GM18858 (cell line): Measurements from ENCODE around the gene PHACTR4.
"Not testable (repeated sequence)": the region's sequence is repeated elsewhere in the genome, so short reads cannot be mapped to it uniquely, and the experiment has no call there.

Experiments
- ATAC-seq: cut with Tn5 transposase; IDR thresholded peaks from one replicate; pipeline ENCODE4 v1.9.1; 2021; ENCODE audit not compliant: unreplicated experiment

PHACTR4 gene

GRCh38 chr1:28370239-28371009, 884 bp downstream of the PHACTR4 start:
- no peak for ATAC-seq

GRCh38 chr1:28371010-28371377, 1.5 kb downstream of the PHACTR4 start:
- no peak for ATAC-seq

GRCh38 chr1:28373450-28373849, 3.9 kb downstream of the PHACTR4 start:
- ATAC-seq = not testable (repeated sequence)

- no peak for ATAC-seq
Measured at GRCh38 chr1:28374297-28374696, 4.8 kb downstream of the PHACTR4 start.

- not testable (repeated sequence) for ATAC-seq
Measured at GRCh38 chr1:28375598-28375997, 6.1 kb downstream of the PHACTR4 start.

- not testable (repeated sequence) for ATAC-seq
Measured at GRCh38 chr1:28376195-28376594, 6.7 kb downstream of the PHACTR4 start.

- ATAC-seq = no peak
Measured at GRCh38 chr1:28378906-28379305, 9.4 kb downstream of the PHACTR4 start.

- ATAC-seq = no peak
Measured at GRCh38 chr1:28380394-28380793, 10.9 kb downstream of the PHACTR4 start.

- ATAC-seq = not testable (repeated sequence)
Measured at GRCh38 chr1:28383785-28384184, 14.2 kb downstream of the PHACTR4 start.

GRCh38 chr1:28392027-28392652, 22.6 kb downstream of the PHACTR4 start:
- no peak for ATAC-seq

- no peak for ATAC-seq
Measured at GRCh38 chr1:28394136-28394535, 24.6 kb downstream of the PHACTR4 start.

- ATAC-seq = no peak
Measured at GRCh38 chr1:28395181-28395580, 25.6 kb downstream of the PHACTR4 start.

GRCh38 chr1:28401760-28402159, 32.2 kb downstream of the PHACTR4 start:
- no peak for ATAC-seq

- no peak for ATAC-seq
Measured at GRCh38 chr1:28409090-28409489, 39.5 kb downstream of the PHACTR4 start.

- ATAC-seq = no peak
Measured at GRCh38 chr1:28411656-28412055, 42.1 kb downstream of the PHACTR4 start.

GRCh38 chr1:28412731-28413130, 43.2 kb downstream of the PHACTR4 start:
- ATAC-seq = no peak

- no peak for ATAC-seq
Measured at GRCh38 chr1:28416509-28417194, 47.1 kb downstream of the PHACTR4 start.

- no peak for ATAC-seq
Measured at GRCh38 chr1:28417441-28417922, 47.9 kb downstream of the PHACTR4 start.

- no peak for ATAC-seq
Measured at GRCh38 chr1:28417926-28418637, 48.5 kb downstream of the PHACTR4 start.

- ATAC-seq = no peak
Measured at GRCh38 chr1:28421744-28422143, 52.2 kb downstream of the PHACTR4 start.

GRCh38 chr1:28426831-28427230, 57.3 kb downstream of the PHACTR4 start:
- ATAC-seq = no peak
